Stimulated activated CD8-positive, alpha-beta memory T cell treated with anti-CD3 and anti-CD28 coated beads, Interleukin-12 subunit alpha, Interleukin-12 subunit beta, amount 100 ng/mL, for 24 hours (primary cell): Measurements from ENCODE around the gene CCDC121.
A peak's percentile ranks its signal among the peaks of the same experiment; 100 is the strongest.

Source experiments
- DNase-seq: peaks from one replicate; pipeline ENCODE4 v3.0.0-alpha.2; 2020; ENCODE audit errors: extremely low read depth

Gene CCDC121, protein sequence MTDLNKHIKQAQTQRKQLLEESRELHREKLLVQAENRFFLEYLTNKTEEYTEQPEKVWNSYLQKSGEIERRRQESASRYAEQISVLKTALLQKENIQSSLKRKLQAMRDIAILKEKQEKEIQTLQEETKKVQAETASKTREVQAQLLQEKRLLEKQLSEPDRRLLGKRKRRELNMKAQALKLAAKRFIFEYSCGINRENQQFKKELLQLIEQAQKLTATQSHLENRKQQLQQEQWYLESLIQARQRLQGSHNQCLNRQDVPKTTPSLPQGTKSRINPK

GRCh38 chr2:27628767-27629709 lies at the start of gene CCDC121, which contains the start of gene GPN1:
CCDC121 (minus strand) TSS chr2:27629012; CDS start chr2:27627799, 1,213 bp downstream.
GPN1 (plus strand) TSS chr2:27629050; CDS start chr2:27629059, 9 bp downstream.
- DNase-seq, result peak; percentile 92

DNA sequence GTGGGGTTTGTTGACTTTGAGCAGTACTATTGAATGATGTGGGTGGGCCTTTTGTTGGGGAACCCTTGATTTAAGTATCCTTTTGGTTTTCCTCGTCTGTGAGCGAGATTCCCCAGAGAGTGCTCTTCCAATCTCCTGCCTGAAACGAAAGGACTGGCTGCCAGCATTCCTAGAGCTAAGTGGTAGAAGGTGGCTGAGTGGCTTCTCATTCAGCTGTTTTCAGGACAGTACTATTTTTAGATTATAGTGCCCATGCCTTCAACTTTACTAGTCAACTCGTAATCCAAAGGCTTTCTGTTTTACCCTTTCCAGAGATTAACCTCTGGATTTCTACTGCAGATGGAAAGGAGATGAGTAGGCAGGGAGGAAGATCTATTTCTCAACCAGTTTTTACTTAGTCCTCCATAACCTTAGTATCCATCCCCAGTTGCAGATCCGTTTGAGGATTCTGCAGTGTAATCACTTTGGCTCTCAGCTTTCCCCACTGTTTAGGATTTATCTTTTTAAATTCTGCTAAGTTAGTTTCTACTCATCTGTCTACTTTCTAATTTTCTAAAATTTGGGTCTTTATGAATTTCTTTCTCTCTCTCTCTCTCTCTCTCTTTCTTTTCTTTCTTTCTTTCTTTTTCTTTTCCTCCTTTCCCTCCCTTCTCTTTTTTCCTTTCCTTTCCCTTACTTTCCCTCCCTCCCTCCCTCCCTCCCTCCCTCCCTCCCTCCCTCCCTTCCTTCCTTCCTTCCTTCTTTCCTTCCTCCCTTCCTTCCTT lies 44.1 kb upstream of the CCDC121 start:
- DNase-seq, result no peak

- no peak for DNase-seq
Measured at GRCh38 chr2:27671235-27671634, 42.4 kb upstream of the CCDC121 start.

- no peak for DNase-seq
Measured at GRCh38 chr2:27667446-27667845, 38.6 kb upstream of the CCDC121 start.

- no peak for DNase-seq
Measured at GRCh38 chr2:27664622-27665363, 36.0 kb upstream of the CCDC121 start.

GRCh38 chr2:27664154-27664574 lies 35.4 kb upstream of the CCDC121 start:
- DNase-seq, result no peak

- peak; percentile 39 for DNase-seq
Measured at GRCh38 chr2:27663285-27664153, 34.7 kb upstream of the CCDC121 start, which contains the start of the genes SLC4A1AP and SUPT7L. SLC4A1AP (plus strand) TSS chr2:27663889; CDS start chr2:27663915, 26 bp downstream. SUPT7L (minus strand) TSS chr2:27663614; CDS start chr2:27662192, 1,422 bp downstream.

GRCh38 chr2:27661371-27661770 lies 32.6 kb upstream of the CCDC121 start:
- DNase-seq, result no peak

- no peak for DNase-seq
Measured at GRCh38 chr2:27655155-27655951, 26.5 kb upstream of the CCDC121 start.

DNA sequence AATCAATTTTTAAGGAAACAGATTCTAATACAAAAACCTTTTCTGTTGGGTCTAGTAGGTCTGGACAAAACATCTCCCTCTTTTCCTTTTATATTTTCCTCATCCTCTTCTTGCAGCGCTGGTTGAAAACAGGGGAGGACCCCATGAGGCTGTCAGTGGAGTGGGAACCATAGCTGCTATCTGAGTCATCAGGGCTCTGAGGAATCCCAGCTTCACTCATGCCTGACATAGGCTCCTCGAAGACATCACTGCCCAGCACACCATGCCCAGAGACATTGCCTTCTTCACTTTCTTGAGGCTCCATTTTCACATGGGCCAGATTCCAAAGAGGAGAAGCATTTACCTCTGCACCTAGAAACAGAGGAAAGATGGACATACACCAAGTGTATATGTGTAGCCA lies 24.6 kb upstream of the CCDC121 start:
- DNase-seq, result no peak

DNA sequence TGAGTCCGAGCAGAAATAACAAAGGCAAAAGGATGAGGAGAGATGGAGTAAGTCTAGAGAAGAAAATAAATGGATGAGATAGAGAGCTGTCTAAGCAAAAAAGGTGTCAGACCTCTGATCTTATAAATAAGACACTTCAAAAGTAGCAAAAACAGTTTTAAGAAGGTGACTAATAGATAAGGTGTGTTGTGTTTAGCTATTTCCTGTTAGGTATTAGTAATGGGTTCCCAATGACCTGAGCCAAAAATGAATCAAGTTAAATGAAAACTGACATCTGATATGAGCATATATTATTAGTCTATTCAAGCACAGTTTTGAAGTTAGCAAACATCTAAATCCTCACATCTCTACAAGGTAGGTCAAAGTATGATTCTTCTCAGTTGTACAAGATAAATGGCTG lies 24.0 kb upstream of the CCDC121 start:
- DNase-seq, result no peak

DNA sequence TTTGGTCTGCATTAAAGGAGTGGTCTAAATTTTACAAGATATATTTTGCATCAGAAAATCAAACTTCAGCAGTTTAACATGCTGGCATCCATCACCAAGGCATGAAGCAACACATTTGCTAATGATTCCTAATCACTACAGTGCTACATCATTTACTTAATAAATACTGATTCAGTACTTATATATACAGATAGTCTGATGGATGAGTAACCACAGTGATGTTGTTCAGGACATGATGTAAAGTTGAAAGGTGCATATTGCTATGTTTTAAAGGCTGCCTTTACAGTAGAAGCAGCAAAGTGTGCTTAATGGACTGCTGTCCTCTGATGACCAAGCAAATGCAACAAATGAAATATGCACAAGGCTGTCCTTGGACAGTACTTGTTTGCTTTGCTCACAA lies 23.5 kb upstream of the CCDC121 start:
- no peak for DNase-seq

- no peak for DNase-seq
Measured at GRCh38 chr2:27651056-27651455, 22.2 kb upstream of the CCDC121 start.

DNA sequence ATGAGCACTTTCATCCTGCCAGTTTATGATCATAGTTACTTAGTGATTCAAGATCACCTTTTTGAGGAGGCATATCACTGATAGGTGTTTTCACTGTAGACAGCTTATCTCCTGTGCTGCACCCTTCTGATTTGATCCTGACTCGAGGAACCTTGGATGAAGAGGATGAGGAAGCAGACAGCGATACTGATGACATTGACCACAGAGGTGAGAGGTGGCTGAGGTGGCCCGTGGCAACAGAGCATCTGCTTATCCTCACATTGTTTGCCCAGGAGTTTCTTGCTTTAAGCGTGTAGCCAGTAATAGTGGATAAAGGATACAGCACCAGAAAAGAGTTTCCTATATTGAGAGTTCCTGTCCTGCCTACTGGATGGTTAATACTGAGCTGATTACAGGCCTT lies 18.9 kb upstream of the CCDC121 start:
- no peak for DNase-seq

DNA sequence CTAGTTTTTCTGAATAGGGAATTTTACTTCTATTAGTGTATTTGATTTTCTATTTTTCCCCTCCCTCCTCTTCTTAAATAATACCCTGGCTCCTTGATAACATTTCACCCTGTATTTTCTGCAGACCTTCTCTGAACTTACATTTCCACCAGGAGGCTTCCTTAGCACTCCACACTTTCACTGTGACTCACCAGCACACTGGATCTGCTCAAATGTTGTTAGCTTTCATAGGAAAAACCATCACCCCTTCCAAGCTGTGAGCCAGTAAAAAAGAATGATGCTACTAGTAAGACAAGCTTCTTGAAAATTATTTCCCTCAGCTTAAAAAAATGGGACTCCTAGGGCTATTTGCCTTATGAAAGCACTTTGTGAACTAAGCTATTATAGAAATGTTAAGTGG lies 18.5 kb upstream of the CCDC121 start:
- no peak for DNase-seq

DNA sequence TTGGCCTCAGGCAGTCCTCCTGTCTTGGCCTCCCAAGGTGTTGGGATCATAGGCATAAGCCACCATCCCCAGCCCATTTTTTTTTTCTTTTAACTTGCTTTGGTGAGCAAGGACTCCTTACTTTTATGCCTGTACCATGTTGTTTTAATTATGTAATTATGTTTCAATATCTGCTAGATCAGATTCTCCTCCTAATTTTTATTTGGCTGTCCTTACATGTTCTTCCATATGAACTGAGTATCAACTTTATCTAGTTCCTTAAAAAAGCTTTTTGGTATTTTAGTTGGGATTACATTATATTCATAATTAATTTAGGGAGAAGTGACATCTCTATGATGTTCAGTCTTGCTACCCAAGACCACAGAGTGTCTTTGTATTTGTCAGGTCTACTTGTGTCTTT lies 16.4 kb upstream of the CCDC121 start:
- no peak for DNase-seq

DNA sequence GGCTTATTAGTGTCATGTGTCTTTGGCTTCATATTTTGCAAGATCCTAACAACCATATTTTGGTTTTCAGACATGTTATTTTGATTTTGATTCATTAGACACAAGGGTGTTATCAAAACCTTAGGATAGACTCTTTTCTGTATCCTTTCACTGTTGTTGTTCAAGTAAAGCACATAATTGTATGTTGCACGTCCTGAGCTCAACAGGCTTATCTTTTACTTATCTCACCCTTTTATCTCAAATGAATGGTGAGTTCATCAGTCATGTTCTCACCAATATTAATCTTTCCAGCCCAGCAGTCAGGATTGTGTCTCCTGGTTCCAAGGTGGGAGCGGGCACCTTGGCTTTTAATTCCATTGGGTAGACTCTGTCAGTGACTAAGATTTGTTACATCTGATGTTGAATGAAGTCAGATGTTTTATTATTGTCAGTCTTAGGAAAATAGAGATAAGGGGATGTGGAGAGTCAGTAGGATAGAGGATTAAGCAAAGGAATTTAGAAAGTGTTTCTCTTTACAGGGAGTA lies 12.0 kb upstream of the CCDC121 start:
- no peak for DNase-seq

- DNase-seq, result no peak
Measured at GRCh38 chr2:27638709-27639108, 9.9 kb upstream of the CCDC121 start.

GRCh38 chr2:27638037-27638637 lies 9.3 kb upstream of the CCDC121 start:
- DNase-seq, result no peak
